ENCODE results near the gene PRKG1.

PRKG1 gene

DNA sequence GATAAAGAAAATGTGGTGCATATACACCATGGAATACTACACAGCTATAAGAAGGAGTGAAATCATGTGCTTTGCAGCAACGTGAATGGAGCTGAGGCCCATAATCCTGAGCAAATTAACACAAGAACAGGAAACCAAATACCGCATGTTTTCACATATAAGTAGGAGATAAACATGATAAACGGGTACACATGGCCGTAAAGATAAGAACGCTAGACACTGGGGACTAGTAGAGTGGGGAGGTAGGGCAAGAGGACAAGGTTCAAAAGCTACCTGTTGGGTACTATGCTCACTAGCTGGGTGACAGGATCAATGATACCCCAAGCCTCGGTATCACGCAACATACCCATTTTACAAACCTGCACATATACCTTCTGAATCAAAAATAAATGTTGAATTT is 511.5 kb downstream of the PRKG1 start:
- TF ChIP-seq, protein P1, sequence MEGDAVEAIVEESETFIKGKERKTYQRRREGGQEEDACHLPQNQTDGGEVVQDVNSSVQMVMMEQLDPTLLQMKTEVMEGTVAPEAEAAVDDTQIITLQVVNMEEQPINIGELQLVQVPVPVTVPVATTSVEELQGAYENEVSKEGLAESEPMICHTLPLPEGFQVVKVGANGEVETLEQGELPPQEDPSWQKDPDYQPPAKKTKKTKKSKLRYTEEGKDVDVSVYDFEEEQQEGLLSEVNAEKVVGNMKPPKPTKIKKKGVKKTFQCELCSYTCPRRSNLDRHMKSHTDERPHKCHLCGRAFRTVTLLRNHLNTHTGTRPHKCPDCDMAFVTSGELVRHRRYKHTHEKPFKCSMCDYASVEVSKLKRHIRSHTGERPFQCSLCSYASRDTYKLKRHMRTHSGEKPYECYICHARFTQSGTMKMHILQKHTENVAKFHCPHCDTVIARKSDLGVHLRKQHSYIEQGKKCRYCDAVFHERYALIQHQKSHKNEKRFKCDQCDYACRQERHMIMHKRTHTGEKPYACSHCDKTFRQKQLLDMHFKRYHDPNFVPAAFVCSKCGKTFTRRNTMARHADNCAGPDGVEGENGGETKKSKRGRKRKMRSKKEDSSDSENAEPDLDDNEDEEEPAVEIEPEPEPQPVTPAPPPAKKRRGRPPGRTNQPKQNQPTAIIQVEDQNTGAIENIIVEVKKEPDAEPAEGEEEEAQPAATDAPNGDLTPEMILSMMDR (IDR thresholded peaks at IDR 0.05) = no peak
- no peak for TF ChIP-seq ZFX (IDR thresholded peaks at IDR 0.05; ENCODE audit: borderline replicate concordance)

DNA sequence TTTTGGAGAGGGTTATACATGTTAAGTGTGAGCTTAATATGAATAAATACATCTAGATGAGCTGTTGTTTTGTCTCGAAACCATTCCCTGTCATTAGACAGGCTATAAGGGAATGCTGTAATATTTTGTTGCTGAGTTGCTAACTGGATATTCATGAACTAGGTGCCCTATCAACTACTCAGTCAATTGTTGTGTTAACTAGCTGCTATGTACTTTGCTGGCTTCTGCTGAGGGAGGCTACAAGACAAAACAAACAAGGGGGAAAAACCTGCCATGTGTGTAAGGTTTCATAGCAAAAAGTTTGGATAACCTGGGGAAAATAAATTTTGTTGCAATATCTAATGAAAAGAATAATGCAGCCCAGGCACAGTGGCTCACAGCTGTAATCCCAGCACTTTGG is 514.7 kb downstream of the PRKG1 start:
- no peak overlapping the region for H3K27ac ChIP-seq
- no peak for TF ChIP-seq ZFX (IDR thresholded peaks at IDR 0.05; ENCODE audit: borderline replicate concordance)
- TF ChIP-seq, protein P1 (IDR thresholded peaks at IDR 0.05) = no peak

More for the DNA sequence above, 511.5 kb downstream of the PRKG1 start:
- H3K27ac ChIP-seq = no peak overlapping the region

DNA sequence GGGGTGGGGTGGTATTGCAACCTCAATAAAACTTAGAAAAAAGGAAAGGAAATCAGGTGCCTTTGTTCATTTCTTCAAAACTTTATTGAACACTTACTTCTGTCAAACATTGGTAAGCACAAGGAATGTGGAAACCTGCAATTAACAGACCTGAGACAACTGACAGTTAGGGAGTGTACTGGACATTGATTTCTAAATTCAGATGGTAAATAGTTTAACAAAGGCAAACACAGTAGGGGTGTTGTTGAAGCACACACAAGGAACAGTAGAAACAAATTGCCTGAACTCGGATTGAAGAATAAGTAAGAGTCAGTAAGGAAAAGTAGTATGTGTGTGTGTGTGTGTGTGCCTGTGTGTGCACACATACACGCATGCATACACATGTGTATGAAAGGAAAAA is 516.5 kb downstream of the PRKG1 start:
- TF ChIP-seq ZFX (IDR thresholded peaks at IDR 0.05; ENCODE audit: borderline replicate concordance) = no peak
- TF ChIP-seq, protein P1 (IDR thresholded peaks at IDR 0.05) = no peak
- no peak overlapping the region for H3K27ac ChIP-seq

DNA sequence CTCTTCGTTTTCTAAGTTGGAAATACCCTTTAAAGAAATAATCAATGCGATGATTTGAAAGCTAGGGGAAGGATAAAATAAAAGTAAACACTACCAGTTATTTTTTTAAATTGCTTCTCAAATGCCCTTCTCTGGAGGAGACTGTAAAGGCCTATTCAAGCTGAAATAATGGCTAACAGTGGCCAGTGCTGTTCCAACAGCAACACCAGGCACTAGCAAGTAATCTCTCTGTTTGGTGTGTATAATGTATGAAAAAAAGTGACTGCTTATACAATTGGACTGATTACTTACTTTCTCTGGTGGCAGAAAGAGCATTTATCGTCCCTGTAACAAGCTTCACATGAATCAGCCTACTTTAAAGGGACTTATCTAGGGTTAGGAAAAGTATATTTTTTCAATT is 522.4 kb downstream of the PRKG1 start:
- no peak for TF ChIP-seq ZFX (IDR thresholded peaks at IDR 0.05; ENCODE audit: borderline replicate concordance)
- TF ChIP-seq, protein P1 (IDR thresholded peaks at IDR 0.05) = no peak
- no peak overlapping the region for H3K27ac ChIP-seq

DNA sequence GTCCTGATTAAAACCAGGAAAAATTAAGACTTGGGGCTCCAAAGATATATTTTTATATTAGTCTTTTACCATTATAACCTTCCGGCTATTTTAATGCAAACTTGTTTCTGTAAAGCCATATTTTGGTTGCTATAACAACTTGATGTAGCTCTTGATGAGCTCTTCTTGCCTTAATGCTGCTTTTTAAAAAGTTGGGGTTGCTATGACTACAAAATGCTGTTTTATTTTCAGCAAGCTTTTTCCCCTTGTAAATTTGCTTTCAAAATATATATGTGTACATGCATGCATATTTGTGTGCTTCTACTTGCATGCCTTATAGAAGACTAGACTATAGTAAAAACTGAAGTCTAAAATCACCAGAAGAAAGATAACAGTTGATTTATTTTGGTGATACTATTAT is 525.4 kb downstream of the PRKG1 start:
- TF ChIP-seq, protein P1 (IDR thresholded peaks at IDR 0.05) = no peak
- TF ChIP-seq ZFX (IDR thresholded peaks at IDR 0.05; ENCODE audit: borderline replicate concordance) = no peak
- H3K27ac ChIP-seq = no peak overlapping the region

DNA sequence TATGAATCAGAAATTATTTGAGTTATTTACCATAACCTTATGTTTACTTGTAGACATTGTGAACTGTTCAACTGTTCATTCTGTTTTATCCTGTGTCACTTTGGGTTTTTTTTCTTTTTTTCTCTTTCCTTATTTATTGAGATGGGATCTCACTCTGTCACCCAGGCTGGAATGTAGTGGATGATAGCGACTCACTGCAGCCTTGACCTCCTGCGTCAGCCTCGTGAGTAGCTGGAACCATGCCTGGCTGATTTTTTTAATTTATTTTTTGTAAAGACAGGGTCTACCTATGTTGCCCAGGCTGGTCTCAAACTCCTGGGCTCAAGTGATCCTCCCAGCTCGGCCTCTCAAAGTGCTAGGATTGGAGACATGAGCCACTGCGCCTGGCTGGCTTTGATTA is 528.0 kb downstream of the PRKG1 start:
- no peak overlapping the region for H3K27ac ChIP-seq
- TF ChIP-seq ZFX (IDR thresholded peaks at IDR 0.05; ENCODE audit: borderline replicate concordance) = no peak
- TF ChIP-seq, protein P1 (IDR thresholded peaks at IDR 0.05) = no peak

DNA sequence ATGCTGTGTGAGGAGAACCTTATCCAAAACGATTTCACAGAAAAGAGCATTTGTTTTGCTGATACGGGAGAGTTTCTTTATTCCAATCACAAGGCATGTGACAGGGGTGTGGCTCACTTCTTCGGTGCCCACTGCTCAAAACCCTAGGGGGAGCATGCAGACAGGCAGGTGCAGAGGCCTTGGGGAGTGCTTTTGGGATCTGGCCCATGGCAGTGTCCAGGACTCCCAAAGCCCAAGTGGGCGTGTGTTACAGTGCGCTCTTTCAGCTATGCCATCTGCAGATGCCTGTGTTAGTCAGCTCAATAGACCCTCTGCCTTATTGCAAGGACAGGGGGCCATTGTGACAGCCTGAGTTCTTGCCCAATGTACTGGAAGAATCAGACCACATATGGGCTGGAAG is 530.3 kb downstream of the PRKG1 start:
- TF ChIP-seq, protein P1 (IDR thresholded peaks at IDR 0.05) = no peak
- TF ChIP-seq ZFX (IDR thresholded peaks at IDR 0.05; ENCODE audit: borderline replicate concordance) = no peak
- H3K27ac ChIP-seq = no peak overlapping the region
